ENCODE results near the gene FNIP1. TPM values are rescaled to one million over a fixed set of nuclear protein-coding genes. Genes with fewer than 3 reads are reported as not detected.

FNIP1 gene
- polyA plus RNA-seq, 1 donor from 2014 or later, result 18.1 TPM

- Histone ChIP-seq H2AFZ (ENCODE audit: low read depth, low read length) (no peak overlapping the region), H3K9ac (ENCODE audit: low read length) (no peak overlapping the region)
Measured at GRCh38 chr5:131810510-131811249, 13.9 kb upstream of the FNIP1 start.

DNA sequence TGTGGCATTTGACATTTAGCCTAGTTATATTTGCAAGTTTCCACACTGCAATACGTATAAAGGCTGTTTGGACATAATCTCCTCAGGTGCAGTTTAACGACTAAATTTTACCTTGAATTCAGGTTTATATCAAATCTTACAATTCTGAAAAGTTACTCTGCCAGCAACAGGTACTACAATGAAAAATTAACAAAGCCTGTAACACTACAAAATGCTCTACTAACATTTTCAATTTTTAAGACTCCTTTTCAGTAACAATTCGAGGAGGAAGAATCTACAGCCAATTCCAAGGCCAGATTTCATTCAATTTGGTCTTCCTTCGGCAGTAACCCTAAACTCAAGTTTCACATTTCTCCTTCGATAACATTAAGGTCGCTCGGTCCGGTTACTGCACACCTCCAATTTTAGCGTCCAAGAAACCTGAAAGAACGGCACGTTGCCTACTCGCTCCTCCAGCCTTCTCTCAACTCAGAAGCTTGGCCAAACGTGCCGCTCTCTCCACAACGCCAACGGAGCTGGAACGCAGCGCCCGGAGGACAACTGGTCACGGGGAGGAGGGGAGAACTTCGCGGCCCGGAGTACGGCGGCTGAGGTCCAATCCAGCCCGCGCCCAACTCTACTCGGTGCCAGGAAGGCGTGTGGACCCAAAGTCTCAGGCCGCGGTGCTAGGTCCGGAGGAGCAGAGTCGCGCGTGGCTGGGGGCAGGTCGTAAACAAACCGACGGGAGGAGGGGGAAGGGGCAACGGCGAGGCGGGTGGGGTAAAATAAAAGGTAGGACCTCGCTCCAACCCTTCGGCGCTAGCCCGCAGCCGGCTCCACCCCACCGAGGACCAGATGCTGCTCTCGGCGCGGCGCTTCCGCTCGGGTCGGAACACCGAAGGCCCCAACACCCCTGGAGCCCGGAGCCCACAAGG, 681 bp downstream of the FNIP1 start:
- TF ChIP-seq POLR2AphosphoS5 (IDR thresholded peaks at IDR 0.05) (peak; percentile 19), MXI1 (conservative IDR thresholded peaks at IDR 0.05; ENCODE audit: poor library complexity, severe bottlenecking) (peak; percentile 50), RAD21 (conservative IDR thresholded peaks at IDR 0.05) (no peak)
- Histone ChIP-seq H3K27ac (ENCODE audit: low read length) (peak overlapping the region; percentile 89), H3K9me2 (ENCODE audit: insufficient read depth, low read length) (no peaks in the 10 kb centered on the region), H3K9me3 (ENCODE audit: low read length) (no peaks in the 10 kb centered on the region), H3K4me3 (ENCODE audit: low read length) (peak overlapping the region; percentile 91), H3F3A (ENCODE audit: insufficient read depth, low read length, poor library complexity, severe bottlenecking) (peaks cover 3% of the 10 kb centered on the region), H3K4me2 (ENCODE audit: low read length) (peak overlapping the region; percentile 72), H2AFZ (ENCODE audit: low read depth, low read length) (peak overlapping the region; percentile 83), H3K27me3 (ENCODE audit: insufficient read depth, low read depth, low read length) (no peaks in the 10 kb centered on the region), H3K36me3 (ENCODE audit: insufficient read depth, low read length) (no peaks in the 10 kb centered on the region), H3K9ac (ENCODE audit: low read length) (peak overlapping the region; percentile 90), H4K20me1 (ENCODE audit: insufficient read depth) (no peaks in the 10 kb centered on the region), H3K79me2 (replicated peaks; ENCODE audit: insufficient read depth, low read length) (peaks cover 35% of the 10 kb centered on the region)

More at GRCh38 chr5:131810510-131811249, 13.9 kb upstream of the FNIP1 start:
- Histone ChIP-seq H3K4me2 (ENCODE audit: low read length) (no peak overlapping the region), H3K9me3 (ENCODE audit: low read length) (no peaks in the 10 kb centered on the region), H3K9me2 (ENCODE audit: insufficient read depth, low read length) (no peaks in the 10 kb centered on the region), H3F3A (ENCODE audit: insufficient read depth, low read length, poor library complexity, severe bottlenecking) (no peaks in the 10 kb centered on the region), H3K79me2 (replicated peaks; ENCODE audit: insufficient read depth, low read length) (no peaks in the 10 kb centered on the region), H3K27me3 (ENCODE audit: insufficient read depth, low read depth, low read length) (no peaks in the 10 kb centered on the region), H3K27ac (ENCODE audit: low read length) (no peak overlapping the region), H3K4me3 (ENCODE audit: low read length) (no peak overlapping the region), H3K36me3 (ENCODE audit: insufficient read depth, low read length) (no peaks in the 10 kb centered on the region), H4K20me1 (ENCODE audit: insufficient read depth) (no peaks in the 10 kb centered on the region)
- TF ChIP-seq POLR2AphosphoS5 (IDR thresholded peaks at IDR 0.05) (no peak), RAD21 (conservative IDR thresholded peaks at IDR 0.05) (no peak), SMC3 (conservative IDR thresholded peaks at IDR 0.05; ENCODE audit: poor library complexity) (no peak), TAF1 (IDR thresholded peaks at IDR 0.05; ENCODE audit: low read depth) (no peak), EZH2 (IDR thresholded peaks at IDR 0.05; ENCODE audit: borderline replicate concordance, insufficient read depth, low read length, poor library complexity, severe bottlenecking) (no peak), MXI1 (conservative IDR thresholded peaks at IDR 0.05; ENCODE audit: poor library complexity, severe bottlenecking) (no peak), EP300 (conservative IDR thresholded peaks at IDR 0.05; ENCODE audit: poor library complexity, severe bottlenecking) (no peak)
- TF ChIP-seq, protein P1, sequence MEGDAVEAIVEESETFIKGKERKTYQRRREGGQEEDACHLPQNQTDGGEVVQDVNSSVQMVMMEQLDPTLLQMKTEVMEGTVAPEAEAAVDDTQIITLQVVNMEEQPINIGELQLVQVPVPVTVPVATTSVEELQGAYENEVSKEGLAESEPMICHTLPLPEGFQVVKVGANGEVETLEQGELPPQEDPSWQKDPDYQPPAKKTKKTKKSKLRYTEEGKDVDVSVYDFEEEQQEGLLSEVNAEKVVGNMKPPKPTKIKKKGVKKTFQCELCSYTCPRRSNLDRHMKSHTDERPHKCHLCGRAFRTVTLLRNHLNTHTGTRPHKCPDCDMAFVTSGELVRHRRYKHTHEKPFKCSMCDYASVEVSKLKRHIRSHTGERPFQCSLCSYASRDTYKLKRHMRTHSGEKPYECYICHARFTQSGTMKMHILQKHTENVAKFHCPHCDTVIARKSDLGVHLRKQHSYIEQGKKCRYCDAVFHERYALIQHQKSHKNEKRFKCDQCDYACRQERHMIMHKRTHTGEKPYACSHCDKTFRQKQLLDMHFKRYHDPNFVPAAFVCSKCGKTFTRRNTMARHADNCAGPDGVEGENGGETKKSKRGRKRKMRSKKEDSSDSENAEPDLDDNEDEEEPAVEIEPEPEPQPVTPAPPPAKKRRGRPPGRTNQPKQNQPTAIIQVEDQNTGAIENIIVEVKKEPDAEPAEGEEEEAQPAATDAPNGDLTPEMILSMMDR (IDR thresholded peaks at IDR 0.05; ENCODE audit: poor library complexity, severe bottlenecking), result no peak
- TF ChIP-seq, protein P2, sequence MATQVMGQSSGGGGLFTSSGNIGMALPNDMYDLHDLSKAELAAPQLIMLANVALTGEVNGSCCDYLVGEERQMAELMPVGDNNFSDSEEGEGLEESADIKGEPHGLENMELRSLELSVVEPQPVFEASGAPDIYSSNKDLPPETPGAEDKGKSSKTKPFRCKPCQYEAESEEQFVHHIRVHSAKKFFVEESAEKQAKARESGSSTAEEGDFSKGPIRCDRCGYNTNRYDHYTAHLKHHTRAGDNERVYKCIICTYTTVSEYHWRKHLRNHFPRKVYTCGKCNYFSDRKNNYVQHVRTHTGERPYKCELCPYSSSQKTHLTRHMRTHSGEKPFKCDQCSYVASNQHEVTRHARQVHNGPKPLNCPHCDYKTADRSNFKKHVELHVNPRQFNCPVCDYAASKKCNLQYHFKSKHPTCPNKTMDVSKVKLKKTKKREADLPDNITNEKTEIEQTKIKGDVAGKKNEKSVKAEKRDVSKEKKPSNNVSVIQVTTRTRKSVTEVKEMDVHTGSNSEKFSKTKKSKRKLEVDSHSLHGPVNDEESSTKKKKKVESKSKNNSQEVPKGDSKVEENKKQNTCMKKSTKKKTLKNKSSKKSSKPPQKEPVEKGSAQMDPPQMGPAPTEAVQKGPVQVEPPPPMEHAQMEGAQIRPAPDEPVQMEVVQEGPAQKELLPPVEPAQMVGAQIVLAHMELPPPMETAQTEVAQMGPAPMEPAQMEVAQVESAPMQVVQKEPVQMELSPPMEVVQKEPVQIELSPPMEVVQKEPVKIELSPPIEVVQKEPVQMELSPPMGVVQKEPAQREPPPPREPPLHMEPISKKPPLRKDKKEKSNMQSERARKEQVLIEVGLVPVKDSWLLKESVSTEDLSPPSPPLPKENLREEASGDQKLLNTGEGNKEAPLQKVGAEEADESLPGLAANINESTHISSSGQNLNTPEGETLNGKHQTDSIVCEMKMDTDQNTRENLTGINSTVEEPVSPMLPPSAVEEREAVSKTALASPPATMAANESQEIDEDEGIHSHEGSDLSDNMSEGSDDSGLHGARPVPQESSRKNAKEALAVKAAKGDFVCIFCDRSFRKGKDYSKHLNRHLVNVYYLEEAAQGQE (IDR thresholded peaks at IDR 0.05; ENCODE audit: borderline replicate concordance), result no peak

All from neural cell (in vitro differentiated cells).